GDM1 (cell line): ENCODE data around the gene NDUFS6.
"Not testable (repeated sequence)": the region's sequence is repeated elsewhere in the genome, so short reads cannot be mapped to it uniquely, and the experiment has no call there.

Source experiments
- DNase-seq: peaks from one replicate; lab custom pipeline; 2025; lab: John Stamatoyannopoulos, UW

NDUFS6 gene

DNA sequence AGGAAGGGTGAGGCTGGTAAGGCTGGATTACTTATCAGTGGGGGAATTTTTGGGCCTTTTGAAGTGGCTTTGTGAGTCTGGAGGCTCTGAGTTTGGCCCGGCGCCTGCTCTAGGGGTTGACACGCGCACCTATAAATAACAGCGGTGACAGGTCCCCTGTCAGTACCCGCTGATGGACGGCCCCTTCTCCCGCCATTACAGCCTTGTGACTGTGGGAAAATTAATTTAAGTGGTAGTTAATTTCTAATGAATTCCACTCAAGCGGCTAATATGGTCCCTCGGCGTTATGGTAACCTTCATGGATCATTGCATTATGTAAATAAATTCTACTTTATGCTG lies 18.0 kb upstream of the NDUFS6 start:
- DNase-seq: no peak

DNA sequence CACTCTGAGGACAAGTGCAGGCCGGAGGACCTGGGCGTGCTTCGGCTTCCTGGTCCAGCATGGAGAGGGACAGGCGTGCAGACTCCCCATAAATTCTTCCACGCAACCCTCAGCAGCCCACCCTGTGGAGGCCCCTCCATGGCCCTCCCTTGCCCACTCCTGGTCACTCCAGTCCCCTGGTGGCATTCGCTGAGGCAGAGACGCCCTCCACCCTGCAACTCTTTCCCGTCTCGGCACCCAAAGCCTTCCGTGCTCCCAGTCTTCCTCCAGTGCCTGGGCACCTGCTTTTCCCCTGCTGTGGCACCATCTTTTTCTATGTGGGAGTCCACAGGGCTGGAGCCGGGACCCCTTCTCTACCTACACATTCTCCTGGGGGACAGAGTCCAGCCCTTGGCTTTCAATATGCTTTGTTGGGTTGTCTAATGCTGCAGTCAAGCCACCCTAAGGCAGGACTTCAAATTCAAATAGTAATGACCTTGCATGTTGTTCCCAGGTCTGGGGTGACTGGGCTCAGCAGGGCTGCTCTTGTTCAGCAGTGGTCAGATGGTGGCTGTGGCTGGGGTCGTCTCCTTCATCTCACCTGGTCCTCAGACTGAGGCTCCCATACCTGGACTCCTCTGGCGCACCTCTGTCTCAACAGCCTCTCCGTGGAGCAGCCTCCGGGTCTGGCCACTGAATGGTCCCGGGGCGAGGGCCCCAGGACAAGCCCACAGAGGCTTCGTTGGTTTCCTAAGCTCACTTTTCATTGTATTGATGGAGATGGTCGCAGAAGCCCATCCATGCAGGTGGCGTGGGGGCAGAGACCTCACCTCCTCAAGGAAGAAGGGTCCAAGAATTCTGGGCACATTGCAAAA lies 16.8 kb upstream of the NDUFS6 start:
- no peak for DNase-seq

DNA sequence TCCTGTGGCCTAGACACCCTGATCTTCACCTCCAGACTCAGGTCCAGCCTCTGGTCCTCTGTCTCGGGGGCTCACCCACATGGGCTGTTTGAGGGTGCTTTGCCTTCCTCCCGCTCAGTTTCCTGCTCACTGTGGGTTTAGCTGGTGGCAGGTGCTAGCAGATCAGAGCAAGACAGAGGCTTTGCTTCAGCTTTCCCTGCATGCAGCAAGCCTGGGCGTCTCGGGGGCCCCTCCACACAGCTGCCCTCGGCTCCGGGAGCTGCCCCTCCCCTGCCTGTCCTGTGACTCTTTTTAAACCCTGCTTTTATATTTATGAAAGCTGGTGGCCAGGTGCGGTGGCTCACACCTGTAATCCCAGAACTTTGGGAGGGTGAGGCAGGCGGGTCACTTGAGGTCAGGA lies 16.1 kb upstream of the NDUFS6 start:
- no peak for DNase-seq

DNA sequence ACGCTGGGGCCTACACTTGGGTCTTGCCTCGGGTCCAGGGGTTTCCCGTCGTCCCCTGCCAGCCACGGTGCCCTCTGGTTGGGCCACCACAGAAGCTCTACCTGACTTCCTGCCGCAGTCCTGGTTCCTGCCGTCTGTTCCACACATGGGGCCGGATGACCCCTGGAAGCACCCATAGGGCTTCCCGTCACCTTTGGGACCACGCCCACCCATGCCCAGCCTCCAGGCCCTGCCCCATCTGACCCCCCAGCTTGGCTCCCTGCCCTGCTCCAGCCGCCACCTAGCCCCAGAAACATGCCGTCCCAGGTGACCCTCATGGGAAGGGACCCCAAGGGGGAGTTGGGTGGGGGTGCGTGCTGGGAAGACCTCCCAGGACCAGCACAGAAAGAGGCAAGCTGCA lies 15.2 kb upstream of the NDUFS6 start:
- DNase-seq: no peak

DNA sequence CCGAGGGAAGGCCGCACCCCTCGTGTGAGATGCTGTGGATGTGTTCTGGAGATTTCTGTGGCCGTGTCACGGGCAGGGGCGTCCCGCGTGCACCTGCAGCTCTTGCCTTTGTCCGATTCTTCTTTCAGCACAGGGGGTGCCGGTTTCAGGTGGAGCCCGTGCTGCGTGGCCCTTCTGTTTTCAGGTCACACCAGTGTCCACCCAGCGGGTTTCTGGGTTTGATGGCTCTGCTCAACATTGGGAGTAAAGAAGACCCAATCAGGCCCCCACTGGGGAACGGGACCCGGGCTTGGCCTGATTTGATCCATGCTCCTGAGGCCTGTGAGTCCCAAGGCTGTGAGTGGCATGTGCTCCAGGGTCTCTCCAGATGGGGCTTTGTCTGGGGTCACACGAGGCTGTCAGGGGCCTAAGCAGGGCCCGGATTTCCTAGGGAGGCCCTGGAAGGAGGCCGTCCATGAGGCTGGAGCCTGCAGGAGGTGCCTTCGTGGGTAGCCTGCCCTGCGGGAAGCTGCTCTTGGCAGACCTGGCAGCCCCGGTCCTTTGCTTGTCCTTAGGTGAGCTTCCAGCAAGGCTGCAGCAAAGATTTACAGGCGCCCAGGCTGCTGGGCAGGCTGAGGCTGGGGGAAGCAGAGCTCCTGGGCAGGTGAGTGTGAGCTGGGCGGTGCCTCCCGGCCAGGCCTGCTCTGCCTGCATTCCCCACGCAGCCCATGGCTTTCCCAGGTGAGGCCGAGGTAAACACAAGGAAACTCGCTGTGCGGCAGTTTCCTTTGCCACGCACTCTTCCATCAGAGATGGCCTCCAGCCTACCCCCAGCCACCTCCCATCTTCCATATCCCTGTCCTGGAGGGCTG lies 14.4 kb upstream of the NDUFS6 start:
- DNase-seq: no peak

DNA sequence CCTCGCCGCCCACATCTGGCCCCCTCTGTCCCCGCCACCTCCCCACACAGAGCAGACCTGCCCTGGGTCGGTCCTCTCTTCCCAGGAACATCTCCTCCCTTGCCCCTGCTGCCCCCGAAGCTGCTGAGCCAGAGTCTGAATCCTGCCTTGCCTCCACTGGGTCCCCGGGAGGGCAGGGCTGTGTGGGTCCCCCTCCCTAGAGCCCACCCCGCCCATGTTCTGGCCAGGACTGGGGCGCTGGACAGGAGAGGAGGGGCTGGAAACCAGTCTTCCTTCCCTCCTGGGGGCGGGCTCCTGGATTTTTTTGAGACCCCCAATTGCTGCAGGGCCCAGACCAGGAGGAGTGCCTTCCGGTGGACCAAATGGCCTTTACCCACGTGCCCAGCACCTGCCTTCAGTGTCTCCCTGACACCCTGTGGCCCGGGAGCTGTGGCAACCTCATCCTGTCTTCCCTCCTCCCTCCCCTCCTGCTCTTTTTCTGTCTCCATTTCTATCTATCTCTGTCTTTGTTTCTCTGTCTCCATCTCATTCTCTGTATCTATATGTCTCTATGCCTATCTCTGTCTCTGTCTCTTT lies 13.6 kb upstream of the NDUFS6 start:
- no peak for DNase-seq

DNA sequence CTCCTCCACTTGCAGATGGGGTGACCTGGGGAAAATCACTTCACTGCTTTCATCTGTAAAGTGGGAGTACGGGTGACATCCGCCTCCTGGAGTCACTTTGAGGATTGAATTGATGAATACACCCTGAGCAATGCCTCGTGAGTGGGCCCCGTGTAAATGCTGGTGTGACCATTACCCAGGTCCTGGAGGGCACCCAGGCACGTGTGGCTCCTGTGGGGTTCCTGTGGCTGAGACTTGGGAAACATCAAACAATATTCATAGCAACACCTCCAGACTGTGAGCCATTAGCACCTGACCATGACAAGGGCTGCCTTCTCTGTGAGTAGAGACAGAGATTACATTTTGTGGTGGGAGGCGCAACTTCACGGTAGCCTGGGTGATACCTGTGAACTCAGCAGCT lies 13.0 kb upstream of the NDUFS6 start:
- DNase-seq: no peak

DNA sequence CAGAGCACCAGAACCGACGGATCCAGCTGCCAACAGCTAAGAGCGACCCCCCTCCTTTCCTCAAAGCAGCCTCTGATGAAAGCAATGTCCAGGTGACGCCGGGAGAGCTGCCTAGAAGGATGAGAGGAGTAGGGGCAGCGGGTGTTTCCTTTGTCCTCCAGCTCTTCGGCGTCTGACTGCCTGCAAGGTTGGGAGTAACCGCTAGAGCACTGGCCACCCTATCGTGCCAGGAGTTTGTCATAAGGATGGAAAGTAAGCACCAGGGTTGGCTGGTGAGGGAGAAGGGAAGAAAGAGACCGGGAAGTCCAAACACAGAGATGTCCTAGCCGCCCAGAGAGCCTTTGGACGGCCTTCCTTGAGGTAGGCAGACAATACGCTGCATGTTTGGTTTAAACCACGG lies 12.4 kb upstream of the NDUFS6 start:
- no peak for DNase-seq

DNA sequence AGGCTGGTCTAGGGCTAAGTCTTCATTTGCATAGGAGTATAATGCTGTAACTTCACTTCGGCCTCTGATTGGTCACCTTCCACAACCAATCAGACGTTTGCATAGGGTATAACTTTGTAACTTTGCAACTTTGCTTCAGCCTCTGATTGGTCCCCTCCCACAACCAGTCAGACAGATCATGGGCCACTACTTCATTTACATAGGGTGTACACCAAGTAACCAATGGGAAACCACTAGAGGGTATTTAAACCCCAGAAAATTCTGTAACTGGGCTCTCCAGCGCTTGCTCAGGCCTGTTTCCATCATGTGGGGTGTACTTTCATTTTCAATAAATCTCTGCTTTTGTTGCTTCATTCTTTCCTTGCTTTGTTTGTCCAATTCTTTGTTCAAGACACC lies 11.8 kb upstream of the NDUFS6 start:
- DNase-seq: not testable (repeated sequence)

DNA sequence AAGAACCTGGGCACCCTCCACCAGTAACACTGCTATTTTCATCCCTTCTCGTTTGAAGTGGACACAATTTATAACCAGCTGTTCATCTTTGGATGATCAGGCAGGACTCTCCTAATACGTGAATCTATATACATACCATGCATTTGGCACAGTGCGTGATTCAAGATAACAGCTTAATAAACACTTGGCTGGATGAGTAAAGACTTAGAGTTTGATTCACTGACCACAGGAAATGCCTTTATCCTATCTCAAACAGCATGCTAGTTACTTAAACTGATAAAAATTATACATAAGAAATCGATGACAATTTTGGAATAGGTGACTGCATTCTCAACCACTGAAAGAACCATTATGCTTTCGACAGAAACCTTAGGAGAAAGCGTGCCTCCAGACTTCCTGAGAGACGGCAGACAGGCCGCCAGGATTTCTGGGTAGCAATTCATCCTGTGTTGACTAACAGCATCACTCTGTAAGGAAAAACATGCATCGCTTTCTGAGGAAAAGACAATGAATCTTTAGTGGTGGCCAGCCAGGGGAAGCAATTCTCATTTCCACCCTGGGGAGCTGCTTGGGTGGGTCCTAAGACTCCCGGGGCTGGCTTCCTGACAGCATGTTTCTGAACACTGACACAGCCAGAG lies 11.3 kb upstream of the NDUFS6 start:
- no peak for DNase-seq

DNA sequence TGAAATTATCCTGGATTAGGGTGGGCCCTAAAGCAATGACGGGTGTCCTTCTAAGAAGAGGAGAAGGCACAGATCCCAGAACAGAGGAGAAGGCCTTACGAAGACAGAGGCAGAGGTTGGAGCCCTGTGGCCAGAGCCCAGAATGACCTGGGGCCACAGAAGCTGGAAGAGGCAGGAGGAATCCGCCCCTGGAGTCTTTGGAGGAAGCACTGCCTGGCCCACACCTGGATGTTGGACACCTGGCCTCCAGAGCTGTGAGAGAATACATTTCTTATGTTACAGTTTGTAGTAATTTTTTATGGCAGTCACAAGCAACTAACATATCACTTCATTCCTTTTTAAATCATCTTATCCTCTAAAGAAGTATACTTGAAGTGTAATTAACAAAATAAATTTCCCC lies 10.0 kb upstream of the NDUFS6 start:
- no peak for DNase-seq

DNA sequence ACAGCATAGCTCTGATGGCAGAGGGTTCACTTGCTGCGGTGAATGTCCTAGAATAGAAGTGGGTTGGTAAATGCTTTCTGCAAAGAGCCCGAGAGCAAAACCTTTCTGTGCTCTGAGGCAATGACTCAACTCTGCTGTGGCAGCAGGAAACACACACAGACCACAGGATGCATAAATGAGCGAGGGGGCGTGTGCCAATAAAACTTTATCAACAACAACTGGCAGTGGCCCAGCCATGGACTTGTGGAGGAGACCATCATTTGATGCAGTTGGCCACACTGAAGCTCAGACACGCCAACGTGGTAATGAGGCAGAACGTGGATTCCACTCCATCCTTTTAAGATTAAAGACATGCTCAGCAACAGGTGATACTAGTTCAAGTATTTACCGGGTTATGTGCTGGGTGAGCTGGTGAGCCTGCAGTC lies 8.4 kb upstream of the NDUFS6 start:
- DNase-seq: peak; percentile 81

DNA sequence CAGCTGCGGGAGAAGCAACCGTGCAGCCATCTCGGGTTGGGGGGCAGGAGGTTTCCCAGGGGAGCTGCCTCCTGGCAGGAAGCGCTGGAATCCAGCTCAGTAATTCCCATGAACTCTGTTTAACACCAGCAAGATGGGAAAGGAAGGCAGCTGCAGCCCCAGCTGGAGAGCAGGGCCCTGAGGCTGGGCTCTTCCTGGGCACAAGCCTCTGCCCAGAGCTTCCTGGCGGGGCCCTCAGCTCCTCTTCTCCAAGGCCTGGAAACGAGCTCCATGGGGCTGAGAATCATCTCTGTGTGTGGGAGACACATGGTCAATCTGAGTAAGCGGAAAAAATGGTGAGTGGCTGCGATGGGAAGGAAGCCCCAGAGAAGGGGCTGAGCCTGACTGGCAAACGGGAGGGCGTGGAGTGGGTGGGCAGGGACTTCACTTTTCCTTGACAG lies 7.9 kb upstream of the NDUFS6 start:
- DNase-seq: no peak

DNA sequence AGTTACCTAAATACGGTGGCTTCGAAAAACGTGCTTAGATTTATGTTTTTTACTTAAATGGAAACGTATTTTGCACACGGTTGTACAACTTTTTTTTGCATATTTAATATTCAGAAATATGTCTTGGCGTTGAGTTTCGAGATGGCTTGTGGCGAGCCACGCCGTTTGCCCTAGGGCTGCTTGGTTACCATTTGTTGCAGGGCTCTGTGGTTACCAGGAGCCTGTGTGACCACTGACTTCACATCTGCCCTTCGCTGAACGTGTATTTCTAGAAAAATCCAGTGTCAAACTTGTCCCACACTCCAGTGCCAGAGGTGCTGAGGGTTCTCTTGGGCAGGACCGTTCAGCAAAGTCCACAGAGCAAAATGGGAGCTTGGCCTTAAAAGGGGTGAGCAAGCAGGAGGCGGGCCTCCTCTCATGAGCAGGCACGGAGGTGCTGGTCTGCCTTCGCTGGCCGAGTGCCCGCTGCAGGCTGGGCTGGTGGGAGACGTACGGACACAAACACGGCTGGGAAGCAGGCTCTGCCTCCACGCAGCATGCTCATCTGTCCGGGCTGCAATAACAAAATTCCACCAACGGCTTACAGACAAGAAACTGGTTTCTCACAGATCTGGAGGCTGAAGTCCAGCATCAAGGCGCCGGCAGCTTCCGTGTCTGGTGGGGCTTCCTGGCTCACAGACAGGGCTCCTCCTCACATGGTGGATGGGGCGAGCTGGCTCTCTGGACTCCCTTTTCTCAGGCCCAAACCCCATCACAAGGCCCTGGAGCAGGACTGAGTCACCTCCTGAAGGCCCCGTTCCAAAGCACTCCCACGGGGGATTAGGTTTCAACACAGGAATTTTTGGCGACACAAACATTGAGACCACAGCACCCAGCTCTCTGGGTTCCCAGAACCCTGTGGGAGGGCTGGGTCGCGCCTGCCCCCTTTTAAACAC lies 7.0 kb upstream of the NDUFS6 start:
- DNase-seq: no peak

DNA sequence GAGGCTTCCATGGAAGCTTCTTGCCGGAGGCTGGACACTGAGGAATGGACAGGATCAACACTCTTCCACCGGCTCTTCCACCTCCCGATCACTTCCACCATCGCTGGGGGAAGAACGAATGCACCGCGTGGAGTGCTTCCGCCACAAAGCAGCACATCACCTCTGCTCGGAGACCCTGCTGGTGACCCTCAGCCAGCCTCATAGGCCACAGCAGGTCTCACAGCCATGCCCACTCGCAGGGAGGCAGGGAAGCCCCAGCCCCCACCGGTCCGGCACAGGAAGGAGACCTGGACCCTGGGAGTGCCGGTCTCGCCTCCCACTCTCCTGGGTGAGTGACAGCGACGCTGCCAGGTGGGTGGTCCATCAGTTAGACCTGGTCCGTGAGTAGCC lies 6.3 kb upstream of the NDUFS6 start:
- no peak for DNase-seq

DNA sequence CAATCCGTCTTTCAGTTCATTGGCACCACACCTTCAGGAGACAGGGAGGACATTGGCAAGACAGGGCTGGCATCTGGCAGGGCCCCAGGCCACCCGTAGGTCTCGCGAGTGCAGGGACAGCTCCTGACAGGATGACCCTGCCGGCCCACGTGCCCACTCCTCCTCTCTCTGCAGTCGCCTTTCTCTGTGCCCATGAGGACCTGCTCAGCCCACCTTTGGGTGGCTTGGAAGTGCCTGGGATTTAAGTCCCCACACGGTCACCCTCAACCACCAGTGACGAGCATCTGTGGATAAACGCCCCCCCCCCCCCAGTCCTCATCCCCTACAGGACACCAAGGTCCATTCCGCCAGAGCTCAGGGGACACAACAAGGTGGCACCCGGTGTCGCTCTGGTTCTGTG lies 5.7 kb upstream of the NDUFS6 start:
- DNase-seq: no peak

DNA sequence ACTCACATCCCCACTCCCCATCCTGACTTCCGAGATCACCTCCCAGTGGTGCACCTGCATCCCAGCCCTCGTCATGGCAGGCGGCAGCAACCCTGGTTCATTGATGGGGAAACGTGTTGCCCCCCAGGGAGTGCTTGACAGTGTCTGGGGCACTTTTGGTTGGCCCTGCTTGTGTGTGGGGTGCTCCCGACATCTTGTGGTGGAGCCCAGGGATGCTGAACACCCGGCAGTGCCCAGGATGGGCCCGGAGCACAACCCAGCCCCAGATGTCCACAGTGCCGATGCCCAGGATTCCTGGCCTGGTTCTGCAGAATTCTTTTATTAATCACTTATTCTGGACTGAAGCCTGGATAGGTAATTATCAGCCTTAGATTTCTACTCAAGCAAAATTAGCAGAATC lies 5.3 kb upstream of the NDUFS6 start:
- no peak for DNase-seq

DNA sequence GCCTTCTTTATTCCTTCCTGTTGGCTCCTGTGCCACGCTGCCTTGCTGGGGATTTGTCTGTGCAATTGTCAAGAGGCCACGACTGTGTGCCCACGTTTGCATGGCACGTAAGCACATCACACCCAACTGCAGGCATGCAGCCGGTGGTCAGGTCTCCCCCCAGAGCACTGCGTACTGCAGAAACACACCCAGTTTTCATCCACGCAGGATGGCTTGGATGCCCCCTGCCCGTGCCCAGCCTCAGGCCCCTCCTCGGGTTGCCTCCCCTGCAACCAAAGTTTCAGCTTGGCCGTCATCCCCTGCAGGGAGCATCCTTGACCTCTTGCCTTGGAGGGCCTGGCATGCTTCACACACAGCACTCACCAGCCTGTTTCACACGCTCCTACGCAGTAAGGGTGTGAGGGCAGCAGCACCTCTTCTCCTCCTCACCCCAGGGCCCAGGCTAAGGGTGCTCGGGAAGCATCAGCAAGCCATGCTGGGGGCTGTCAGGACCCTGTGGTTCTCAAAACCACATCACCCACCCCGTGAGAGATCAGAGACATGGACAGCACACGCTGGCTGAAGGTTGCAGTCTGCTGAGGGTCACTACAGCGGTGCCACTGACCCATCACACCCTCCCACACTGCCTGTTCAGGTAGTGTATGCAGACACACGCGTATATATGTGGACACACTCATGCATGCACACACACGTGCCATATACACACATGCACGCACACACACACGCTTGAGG lies 4.7 kb upstream of the NDUFS6 start:
- no peak for DNase-seq

DNA sequence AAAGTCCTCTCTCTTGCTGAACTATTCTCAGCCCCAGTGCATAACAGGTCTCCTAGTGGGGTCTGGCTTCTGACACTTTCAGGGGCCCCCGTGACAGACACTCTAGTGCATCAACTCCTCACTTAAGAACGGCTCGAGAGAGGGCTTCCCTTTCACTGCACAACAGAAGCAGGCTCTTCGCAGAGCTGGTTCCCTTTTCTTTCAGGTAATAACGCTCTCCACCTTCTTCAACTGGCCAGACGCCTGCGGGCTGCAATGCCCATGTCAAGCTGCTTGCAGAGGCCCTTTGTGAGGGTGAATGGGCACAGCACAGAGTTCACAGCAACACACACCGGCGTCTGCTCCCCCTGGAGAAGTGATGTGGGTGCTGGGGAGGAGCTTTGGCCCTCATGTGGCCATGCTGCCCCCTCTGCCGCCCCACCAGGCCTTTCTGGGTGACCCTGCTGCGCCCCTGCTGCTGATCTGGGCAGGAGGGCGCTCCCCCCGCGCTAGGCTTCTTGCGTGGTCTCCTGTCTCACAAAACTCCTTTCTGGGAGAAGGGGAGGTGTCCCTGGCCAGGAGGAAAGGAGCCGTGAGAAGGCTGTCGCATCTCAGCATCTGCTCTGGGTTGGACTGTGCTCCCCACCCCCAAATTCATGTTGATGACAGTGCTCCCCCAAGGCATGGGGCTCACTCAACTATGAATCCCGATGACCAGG lies 4.0 kb upstream of the NDUFS6 start:
- no peak for DNase-seq

DNA sequence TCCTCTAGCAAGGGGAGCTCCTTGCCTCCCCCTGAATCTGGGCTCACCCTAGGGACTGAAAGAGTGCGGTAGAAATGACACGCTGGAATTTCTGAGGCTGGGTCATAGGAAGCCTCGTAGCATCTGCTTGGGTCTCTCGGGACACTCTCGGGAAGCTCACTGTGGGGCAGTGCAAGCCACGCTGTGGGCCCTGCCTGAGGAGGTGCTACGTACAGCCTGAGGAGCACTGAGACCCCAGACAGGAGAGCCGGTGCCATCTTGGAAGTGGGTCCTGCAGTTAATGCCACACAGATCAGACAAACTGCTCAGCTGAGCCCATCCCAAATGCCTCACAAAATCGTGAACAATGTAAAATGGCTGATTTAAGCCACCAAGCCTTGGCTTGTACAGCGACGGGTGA lies 3.4 kb upstream of the NDUFS6 start:
- DNase-seq: no peak
